Activated CD4-positive, CD25-positive, alpha-beta regulatory T cell treated with anti-CD3 and anti-CD28 coated beads, Interleukin-2, amount 50 U/mL, for 72 hours (primary cell): ENCODE results near the gene KCTD18.

Experiments
- DNase-seq: peaks from one replicate; pipeline ENCODE4 v3.0.0; 2021

KCTD18 gene

GRCh38 chr2:200484934-200485333 lies 24.9 kb downstream of the KCTD18 start:
- DNase-seq = no peak

DNA sequence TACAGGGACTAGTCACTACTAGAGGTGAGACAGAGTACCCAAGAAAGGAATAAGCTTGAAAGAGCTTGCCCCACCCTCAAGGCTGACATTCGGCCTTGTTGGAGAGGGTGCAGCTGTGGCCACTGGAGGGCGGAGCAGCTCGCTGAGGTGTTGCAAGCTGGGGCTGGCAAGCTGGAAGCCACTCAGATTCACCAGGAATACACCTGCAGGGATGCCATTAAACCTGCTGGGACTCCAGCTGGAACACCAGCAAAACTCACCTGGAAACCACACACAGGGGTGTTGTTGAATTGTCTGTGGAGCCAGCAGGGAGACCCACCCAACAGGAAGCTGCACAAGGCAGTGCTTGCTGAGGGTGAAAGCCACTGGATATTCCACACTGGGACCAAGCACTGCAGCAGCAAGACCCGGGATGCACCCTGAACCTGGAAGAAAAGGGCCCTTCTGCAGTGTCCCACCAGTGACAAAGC lies 26.1 kb downstream of the KCTD18 start:
- no peak for DNase-seq

- DNase-seq = no peak
Observed at GRCh38 chr2:200482194-200482593, 27.7 kb downstream of the KCTD18 start.

GRCh38 chr2:200479692-200480265 lies 30.1 kb downstream of the KCTD18 start:
- DNase-seq = no peak

DNA sequence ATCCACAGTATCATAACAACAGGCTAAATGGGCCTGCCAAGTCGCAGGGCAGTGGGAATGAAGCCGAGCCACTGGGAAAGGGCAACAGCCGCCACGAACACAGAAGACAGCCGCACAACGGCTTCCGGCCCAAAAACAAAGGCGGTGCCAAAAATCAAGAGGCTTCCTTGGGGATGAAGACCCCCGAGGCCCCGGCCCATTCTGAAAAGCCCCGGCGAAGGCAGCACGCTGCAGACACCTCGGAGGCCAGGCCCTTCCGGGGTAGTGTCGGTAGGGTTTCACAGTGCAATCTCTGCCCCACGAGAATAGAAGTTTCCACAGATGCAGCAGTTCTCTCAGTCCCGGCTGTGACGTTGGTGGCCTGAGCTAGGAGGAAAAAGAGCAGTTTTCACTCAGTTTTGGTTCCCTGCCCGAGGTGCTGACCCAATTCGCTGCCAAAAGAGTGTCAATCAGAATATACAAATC lies 32.2 kb downstream of the KCTD18 start:
- DNase-seq = no peak

DNA sequence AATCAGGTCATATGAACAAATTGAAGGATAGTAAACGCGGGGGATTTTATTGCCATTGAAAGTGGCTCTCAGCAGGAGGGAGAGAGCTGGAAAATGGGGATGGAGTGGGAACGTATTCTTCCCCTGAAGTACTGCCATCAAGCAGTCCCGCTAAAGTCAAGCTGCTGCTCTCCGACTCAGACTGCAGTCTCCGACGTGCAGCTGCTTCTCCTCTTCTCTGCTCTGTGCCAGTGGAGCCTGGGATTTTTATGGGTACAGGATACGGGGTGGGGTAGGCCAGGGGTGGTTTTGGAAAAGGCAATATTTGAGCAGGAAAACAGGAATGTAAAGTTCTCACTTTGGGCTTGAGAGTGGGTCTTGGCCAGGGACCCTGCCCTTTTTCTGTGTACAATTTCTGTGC lies 33.0 kb downstream of the KCTD18 start:
- no peak for DNase-seq

GRCh38 chr2:200475795-200476194 lies 34.1 kb downstream of the KCTD18 start:
- no peak for DNase-seq

GRCh38 chr2:200472853-200473464 lies 36.9 kb downstream of the KCTD18 start:
- no peak for DNase-seq

DNA sequence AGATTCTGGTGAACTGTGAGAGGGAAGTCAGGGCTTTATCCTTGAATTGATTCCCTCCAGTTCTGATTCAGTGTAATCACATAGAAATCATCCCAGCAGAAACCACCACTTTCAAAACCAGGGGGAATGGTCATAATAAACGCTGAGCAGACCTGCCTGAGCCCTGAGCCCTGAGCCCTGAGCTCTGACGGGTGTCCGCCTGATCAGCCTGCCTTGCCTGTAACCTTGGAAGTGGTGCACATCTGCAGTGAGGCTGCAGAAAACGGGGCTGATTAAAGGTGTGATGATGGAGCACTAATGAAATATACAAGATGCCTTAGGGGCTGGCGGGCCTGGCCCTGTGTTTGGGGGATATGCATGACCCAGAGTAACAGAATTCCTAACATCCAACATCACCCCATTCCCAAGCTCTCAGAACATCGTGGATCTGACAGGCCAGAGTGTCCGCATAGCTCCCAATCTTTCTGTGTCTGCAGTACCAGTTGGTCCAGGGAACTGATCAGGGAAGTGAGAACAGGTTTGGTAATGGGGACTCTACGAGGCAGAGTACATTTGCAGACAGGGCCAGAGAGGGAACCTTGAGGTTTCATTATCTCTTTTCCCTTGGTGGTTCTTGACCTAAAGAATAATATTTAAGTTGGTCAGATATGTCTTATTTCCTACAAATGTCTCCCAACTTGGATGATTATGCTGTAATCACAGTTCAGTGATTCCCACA lies 37.8 kb downstream of the KCTD18 start:
- DNase-seq = no peak

- DNase-seq = no peak
Observed at GRCh38 chr2:200471324-200471848, 38.5 kb downstream of the KCTD18 start.

GRCh38 chr2:200470230-200470629 lies 39.6 kb downstream of the KCTD18 start:
- DNase-seq = no peak

GRCh38 chr2:200469708-200470211 lies 40.1 kb downstream of the KCTD18 start:
- DNase-seq = no peak

DNA sequence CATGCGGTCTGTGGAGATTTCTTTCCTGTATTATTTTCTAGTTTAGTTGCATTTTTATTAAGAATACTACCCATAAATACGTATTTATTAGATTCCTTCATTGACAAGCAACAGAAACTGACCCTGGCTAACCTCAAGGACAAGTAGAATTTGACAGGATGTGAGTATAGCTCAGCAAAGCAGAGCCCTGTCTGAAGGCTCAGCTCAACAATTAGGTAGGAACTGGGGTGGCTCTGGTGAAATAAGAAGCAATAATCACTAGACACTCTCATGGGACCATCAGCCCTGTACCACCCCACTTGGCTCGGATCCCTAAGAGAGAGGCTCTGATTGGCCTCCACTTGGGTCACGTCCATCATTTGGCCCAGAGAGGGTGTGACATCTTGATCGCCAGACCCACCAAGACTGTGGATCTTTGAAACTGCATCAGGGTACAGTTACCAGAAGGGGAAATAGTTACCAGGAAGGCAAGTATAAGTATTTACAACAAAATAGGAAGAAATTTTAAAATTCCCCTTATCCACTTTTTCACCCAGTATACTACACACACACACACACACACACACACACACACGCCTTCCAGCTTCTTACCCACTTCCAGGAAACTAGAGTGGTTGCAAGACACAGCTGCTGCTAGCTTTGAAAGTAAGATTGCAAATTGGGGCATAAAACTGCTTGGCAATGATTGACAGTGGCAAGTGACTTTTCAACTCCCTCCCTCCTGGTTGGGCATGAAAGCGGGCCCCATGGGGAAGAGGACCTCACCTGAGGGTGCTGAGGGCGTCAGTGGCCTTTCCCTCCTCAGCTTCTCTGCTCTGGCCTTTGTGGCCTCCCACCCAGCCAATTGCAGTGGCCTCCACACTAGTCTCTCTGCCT lies 41.8 kb downstream of the KCTD18 start:
- no peak for DNase-seq

DNA sequence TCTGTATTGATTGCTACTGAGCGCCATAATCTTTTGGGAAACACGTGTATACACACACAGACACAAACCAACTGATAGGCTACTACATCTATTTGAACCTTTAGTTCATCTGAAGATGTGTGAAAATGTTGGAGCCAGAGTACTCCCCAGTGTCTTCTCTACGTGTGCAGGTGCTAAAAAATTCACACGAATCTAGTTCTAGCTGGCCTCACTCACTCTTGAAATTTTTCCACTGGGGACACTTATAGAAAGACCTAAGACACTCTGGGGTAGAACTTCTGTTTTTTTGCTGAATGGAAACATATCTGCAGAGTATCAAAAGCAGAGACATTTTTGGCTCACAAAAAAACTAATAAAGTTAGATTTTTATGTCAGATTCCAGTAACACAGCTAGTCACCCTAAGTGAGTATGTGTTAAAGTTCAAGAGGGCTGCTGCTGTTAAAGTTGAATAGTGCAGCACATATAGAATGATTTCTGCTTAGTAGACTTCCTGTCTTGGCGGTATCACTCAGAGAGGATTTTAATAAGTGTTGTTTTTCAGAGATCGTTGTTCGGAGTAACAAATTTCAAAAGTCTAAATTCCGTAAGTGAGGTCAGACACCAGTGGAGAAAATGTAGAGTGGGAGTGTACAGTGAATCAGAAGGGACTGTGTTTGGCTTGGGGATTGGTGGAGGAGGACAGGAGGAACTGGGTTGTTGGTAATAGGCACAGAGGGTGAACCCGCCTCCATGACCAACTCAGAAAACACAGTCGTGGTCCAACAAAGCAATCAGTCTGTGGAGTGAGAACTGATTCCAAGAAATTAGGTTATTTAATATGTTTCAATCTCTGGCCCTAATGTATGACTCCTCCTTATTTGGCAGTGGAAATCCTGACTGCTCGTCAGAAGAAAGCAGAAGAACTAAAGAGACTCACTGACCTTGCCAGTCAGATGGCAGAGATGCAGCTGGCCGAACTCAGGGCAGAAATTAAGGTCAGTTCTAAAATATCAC lies 43.1 kb downstream of the KCTD18 start:
- DNase-seq = no peak

DNA sequence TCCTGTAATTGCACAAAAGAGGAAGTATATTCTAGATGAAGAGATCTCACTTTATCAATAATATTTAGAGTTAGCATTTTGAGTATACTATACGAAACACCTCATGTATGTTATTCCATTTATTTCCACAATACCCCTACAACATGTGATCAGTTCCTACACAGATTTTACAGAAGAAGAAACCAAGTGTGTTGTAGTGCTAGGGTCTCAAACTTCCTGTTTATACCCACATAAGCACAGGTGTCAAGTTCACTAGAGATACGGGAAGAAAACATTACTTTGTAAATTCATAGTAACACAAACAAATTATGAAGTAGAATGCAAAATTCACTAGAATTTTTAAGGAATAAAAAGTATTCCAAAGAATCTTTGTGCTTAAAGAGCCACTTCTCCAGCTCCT lies 46.4 kb downstream of the KCTD18 start:
- DNase-seq = no peak

DNA sequence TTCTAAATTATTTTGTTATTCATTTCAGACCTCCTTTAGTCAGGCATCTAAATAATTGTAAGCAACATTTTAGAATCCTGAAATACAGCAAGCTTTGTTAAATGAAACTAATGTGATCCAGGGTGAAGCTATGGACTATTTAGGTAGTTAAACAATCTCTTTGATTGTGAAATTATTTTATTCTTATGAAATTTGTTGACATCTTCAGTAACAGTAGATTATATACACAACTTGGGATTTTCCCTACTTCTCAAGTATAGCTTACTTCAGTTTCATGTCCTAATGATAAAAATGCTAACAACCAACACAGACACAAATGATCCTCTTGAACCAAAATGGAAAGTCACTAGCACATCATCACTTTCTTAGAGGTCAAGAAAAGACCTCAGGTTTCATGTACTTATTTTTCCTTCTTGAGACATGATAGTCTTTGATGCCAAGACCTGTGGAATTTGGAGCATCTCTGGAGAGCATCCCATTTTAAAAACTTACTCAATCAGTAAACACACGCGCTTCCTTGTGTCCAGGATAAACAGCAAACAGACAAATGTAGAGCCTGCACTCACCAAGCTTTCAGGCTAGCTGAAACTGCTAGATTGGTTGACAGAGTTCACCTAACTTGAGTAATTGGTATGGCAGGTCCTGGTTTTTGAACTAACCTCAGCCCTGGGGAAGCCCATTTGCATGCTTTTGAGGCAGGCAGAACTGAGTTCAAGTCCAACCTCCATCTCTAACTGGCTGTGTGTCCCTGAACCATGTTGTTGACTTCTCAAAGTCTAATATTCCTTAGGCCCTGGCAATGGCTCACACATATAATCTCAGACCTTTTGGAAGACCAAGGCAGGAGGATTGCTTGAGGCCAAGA lies 47.8 kb downstream of the KCTD18 start:
- DNase-seq = no peak

- no peak for DNase-seq
Observed at GRCh38 chr2:200459101-200459500, 50.8 kb downstream of the KCTD18 start.

DNA sequence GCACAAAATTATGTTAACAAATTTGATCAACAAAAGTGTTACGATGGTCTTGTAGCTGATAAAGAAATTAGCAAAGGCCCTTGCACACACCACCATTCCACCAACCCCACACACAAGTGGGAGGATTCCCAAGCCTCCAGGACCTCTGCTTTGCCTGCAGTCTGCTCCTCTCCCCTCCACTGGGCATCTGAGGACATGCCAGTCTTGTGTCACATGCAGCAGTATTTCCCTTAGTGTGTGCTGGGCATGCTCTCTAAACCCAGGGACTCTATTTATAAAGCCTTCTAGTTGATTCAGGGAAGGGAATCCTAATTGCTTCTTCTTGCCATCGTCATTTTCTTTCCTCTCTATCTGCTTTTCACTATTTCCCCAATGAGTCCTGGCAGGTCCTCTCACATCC lies 53.3 kb downstream of the KCTD18 start:
- no peak for DNase-seq

GRCh38 chr2:200455958-200456421 lies 53.9 kb downstream of the KCTD18 start:
- DNase-seq = no peak
